ENCODE results near the gene CERS6.

Gene CERS6

DNA sequence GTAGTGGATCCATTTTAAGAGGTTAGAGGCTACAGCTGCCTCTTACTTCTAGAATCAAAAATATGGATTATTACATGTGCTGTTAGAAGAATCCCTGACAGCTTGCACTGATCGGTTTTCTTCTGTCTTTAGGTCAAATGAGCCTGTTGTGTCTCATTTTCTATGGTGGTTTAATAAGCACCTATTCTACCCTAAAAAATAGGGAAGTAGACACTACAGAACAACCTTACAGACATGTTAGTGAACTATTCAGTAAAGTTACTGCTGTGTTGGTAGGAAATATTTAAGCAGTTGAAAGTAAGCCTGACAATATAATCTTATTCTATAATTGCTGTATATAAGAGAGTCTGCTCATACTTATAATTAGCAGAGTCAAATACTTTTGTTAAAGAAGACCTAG, 177.8 kb downstream of the CERS6 start:
- no peak overlapping the region for H3K4me3 ChIP-seq (ENCODE audit: low read depth, low read length)
- DNase-seq (ENCODE audit: low read depth), result no peak
- TF ChIP-seq, protein P1, sequence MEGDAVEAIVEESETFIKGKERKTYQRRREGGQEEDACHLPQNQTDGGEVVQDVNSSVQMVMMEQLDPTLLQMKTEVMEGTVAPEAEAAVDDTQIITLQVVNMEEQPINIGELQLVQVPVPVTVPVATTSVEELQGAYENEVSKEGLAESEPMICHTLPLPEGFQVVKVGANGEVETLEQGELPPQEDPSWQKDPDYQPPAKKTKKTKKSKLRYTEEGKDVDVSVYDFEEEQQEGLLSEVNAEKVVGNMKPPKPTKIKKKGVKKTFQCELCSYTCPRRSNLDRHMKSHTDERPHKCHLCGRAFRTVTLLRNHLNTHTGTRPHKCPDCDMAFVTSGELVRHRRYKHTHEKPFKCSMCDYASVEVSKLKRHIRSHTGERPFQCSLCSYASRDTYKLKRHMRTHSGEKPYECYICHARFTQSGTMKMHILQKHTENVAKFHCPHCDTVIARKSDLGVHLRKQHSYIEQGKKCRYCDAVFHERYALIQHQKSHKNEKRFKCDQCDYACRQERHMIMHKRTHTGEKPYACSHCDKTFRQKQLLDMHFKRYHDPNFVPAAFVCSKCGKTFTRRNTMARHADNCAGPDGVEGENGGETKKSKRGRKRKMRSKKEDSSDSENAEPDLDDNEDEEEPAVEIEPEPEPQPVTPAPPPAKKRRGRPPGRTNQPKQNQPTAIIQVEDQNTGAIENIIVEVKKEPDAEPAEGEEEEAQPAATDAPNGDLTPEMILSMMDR (IDR thresholded peaks at IDR 0.05; ENCODE audit: control insufficient read depth, extremely low read depth, insufficient read depth), result no peak

DNA sequence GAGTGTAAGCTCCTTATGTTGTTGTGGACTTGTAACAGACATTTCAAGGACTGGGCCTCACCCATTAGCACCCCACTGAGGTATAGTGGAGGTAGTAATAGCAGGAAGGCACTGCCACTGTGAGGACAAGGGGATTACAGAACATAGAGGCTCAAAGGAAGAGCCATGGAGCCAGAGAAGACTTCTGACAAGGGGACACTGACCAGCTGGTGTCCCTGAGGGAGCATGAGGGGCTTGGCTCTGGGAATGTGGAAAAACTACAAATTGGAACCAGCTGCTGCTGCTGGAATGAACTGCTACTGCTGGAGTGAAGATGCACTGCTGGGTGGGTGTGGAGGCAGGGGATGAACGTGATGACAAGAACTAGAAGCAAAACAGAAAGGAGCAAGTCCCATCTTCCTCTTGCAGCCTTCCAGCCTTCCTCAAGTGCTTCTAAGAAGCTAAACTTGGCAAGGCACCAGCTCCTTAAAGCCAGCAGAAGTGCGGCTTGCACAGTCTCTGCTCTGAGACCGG, 179.0 kb downstream of the CERS6 start:
- no peak for DNase-seq (ENCODE audit: low read depth)
- TF ChIP-seq, protein P1 (IDR thresholded peaks at IDR 0.05; ENCODE audit: control insufficient read depth, extremely low read depth, insufficient read depth), result no peak
- no peak overlapping the region for H3K4me3 ChIP-seq (ENCODE audit: low read depth, low read length)

DNA sequence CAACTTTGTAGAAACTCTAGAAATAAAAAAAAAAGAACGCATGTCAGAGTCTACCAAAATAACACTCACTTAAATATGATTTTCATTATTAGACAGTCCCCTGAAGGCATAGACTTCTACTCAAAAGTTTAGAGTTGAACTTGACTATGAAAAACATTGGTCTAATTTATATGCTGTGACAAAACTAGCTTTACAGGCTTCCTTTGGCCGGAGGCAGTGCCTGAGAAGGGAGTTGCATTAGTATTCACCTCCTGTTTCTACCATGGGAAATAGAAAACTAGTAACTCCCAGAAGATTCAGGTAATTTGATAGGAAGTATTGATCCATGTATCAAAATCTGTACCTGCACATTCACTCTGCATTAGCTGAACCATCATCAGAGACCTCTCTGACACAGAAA, 182.9 kb downstream of the CERS6 start:
- TF ChIP-seq, protein P1 (IDR thresholded peaks at IDR 0.05; ENCODE audit: control insufficient read depth, extremely low read depth, insufficient read depth), result no peak
- no peak overlapping the region for H3K4me3 ChIP-seq (ENCODE audit: low read depth, low read length)
- DNase-seq (ENCODE audit: low read depth), result no peak

DNA sequence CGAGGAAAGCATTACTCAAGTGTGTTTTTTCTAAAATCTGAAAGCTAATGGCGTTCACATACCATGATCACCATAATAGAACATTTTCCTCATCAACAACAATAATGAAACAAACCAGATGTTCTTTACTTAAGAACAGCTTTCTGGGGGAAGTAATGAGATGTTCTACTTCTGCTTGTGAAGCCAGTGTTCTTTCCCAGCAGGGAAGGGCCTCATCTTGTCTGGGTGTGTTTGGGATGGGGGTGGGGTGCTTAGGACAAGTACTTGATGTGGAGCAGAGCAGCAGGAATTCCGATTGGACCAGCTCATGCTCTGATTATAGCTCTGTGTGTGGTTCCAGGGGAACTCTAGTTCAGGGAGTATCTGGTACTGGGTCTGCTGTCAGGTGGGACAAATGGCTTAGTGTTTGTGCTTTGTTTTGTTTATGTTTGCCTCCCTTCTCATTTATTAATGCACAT, 183.4 kb downstream of the CERS6 start:
- TF ChIP-seq, protein P1 (IDR thresholded peaks at IDR 0.05; ENCODE audit: control insufficient read depth, extremely low read depth, insufficient read depth), result no peak
- no peak for DNase-seq (ENCODE audit: low read depth)
- H3K4me3 ChIP-seq (ENCODE audit: low read depth, low read length), result no peak overlapping the region

DNA sequence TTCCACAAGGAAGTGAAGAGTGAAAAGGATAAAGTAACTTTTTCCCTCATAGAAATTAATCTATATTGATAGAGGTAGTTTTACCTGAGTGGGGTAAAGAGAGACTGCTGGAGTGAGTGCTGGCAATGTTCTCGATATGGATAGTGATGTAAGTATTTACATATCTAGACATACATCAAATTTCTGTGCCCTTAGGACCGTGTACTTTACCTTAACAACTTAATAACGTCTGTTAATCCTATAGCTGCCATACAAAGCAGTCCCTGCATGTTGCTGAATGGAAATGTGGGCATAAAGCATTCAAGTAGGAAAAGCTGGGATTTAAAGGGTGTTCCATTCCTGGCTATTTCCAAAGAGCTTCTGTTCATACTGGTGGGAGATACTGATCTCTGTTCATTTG, 184.0 kb downstream of the CERS6 start:
- no peak for DNase-seq (ENCODE audit: low read depth)
- no peak overlapping the region for H3K4me3 ChIP-seq (ENCODE audit: low read depth, low read length)
- TF ChIP-seq, protein P1 (IDR thresholded peaks at IDR 0.05; ENCODE audit: control insufficient read depth, extremely low read depth, insufficient read depth), result no peak

DNA sequence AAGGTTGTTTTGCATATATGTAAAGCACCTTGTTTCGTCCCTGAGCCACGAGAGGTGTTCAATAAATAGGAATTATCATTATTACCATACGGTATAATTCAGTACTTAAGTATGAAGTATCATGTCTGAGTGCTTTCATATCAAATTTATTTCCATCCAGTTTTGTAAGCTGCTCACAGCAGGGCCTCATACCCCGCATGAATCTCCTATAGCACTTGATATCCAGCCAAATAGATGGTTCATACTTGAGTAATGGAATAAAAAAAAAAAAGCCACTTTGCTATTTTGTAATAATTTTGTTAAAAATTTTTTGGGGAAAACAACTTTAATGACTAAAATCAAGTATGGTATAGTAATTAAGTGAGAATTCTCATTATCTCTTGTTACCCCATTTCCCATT, 185.6 kb downstream of the CERS6 start:
- no peak for DNase-seq (ENCODE audit: low read depth)
- no peak overlapping the region for H3K4me3 ChIP-seq (ENCODE audit: low read depth, low read length)
- TF ChIP-seq, protein P1 (IDR thresholded peaks at IDR 0.05; ENCODE audit: control insufficient read depth, extremely low read depth, insufficient read depth), result no peak

DNA sequence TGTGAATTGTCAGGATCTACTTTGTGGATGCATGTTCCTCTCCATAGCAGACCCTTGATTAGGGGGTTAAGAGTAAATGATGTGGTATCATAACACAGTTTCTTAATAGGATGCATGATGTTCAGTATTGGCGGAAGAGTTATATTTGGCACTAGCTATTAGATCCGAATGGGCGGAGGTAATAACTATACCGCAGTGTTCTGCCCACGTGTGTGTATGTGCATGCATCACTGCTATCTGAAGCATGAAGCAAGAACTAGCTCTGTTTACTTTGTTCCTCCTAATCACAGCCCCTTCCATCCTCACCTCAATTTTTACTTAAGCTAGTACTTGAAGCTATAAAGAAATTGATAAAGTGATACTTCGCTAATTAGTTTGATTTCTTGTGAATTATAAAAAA, 186.8 kb downstream of the CERS6 start:
- DNase-seq (ENCODE audit: low read depth), result no peak
- TF ChIP-seq, protein P1 (IDR thresholded peaks at IDR 0.05; ENCODE audit: control insufficient read depth, extremely low read depth, insufficient read depth), result no peak
- no peak overlapping the region for H3K4me3 ChIP-seq (ENCODE audit: low read depth, low read length)
